Endothelial cell of umbilical vein (primary cell): ENCODE results near the gene KRTAP10-9. TPM values are rescaled to one million over a fixed set of nuclear protein-coding genes. Genes with fewer than 3 reads are reported as not detected.

Experiments
- BruUV-seq: library from RNA; stranded (reverse); fragments of 400-500 nt; replicated peaks from 2 replicates; lab custom pipeline; 2021; lab: Mats Ljungman, UMichigan
- CTCF ChIA-PET: fragments of 300-600, 350-600 bp; sonication (Branson Sonifier 250); formaldehyde crosslinking; loops from one replicate; lab custom pipeline; 2021; ENCODE audit warnings: antibody characterized with exemption, inconsistent platforms; lab: Charles Lee
- POLR2A ChIA-PET: fragments of 300-600, 350-600 bp; sonication (Branson Sonifier 250); formaldehyde crosslinking; loops from one replicate; lab custom pipeline; 2021; ENCODE audit warnings: antibody characterized with exemption, inconsistent platforms; lab: Charles Lee
- DNase-seq: peaks from one replicate; pipeline ENCODE4 v3.0.0-alpha.2; 2011; ENCODE audit warnings: low read depth, low spot score
- FAIRE-seq: peaks from 2 replicates; lab custom pipeline; 2011; peaks lifted over from hg19 to GRCh38; lab: Jason Lieb, UNC
- H2AFZ ChIP-seq: 2 replicates; pipeline ENCODE4 v1.6.0; 2012; ENCODE audit warnings: low read depth, low read length, control low read depth, inconsistent platforms
- H3K27ac ChIP-seq: 2 replicates; pipeline ENCODE4 v1.5.1; 2011; ENCODE audit warnings: low read depth, mild to moderate bottlenecking, control low read depth, low read length, moderate library complexity; ENCODE audit not compliant: insufficient read depth
- H3K27me3 ChIP-seq, 2 experiments: 2 replicates each; pipeline versions ENCODE4 v1.6.0 to v1.6.1; 2011; ENCODE audit warnings: low read length in 2 of 2, mixed read lengths in 1 of 2; ENCODE audit not compliant: control insufficient read depth in 2 of 2, insufficient read depth in 2 of 2
- H3K36me3 ChIP-seq, 2 experiments: 2 replicates in 1 of 2; 3 replicates in 1 of 2; pipeline ENCODE4 v1.5.1; 2011; ENCODE audit warnings: low read length in 2 of 2, mild to moderate bottlenecking in 1 of 2, moderate library complexity in 1 of 2; ENCODE audit not compliant: control insufficient read depth in 2 of 2, insufficient read depth in 2 of 2; ENCODE audit errors: extremely low read depth in 1 of 2
- H3K4me1 ChIP-seq: 3 replicates; pipeline ENCODE4 v1.5.1; 2011; ENCODE audit warnings: mild to moderate bottlenecking, low read length; ENCODE audit not compliant: control insufficient read depth, insufficient read depth; ENCODE audit errors: extremely low read depth
- H3K4me2 ChIP-seq: 2 replicates; pipeline ENCODE4 v1.6.1; 2011; ENCODE audit warnings: low read length, control low read depth, mixed read lengths; ENCODE audit not compliant: insufficient read depth
- H3K4me3 ChIP-seq, 3 experiments: fragments of 200-600 bp in 1 of 3; sonication (generic), shearing (Covaris generic) in 1 of 3; replicated peaks in 1 of 3; 2 replicates each; pipeline ENCODE4 v1.5.1; 2011 to 2016; ENCODE audit warnings: control low read depth in 3 of 3, low read length in 3 of 3, mild to moderate bottlenecking in 2 of 3, inconsistent platforms in 1 of 3, low read depth in 1 of 3, moderate library complexity in 1 of 3; ENCODE audit not compliant: insufficient read depth in 1 of 3
- H3K79me2 ChIP-seq: 2 replicates; pipeline ENCODE4 v1.6.0; 2012; ENCODE audit warnings: low read length, inconsistent platforms; ENCODE audit not compliant: control insufficient read depth, insufficient read depth
- H3K9ac ChIP-seq: replicated peaks from 2 replicates; pipeline ENCODE3; 2011; ENCODE audit warnings: low read length, control low read depth; ENCODE audit not compliant: insufficient read depth; ENCODE audit errors: extremely low read depth
- H3K9me1 ChIP-seq: replicated peaks from 3 replicates; pipeline ENCODE4 v1.6.0; 2011; ENCODE audit warnings: mild to moderate bottlenecking, low read length; ENCODE audit not compliant: control insufficient read depth, insufficient read depth; ENCODE audit errors: extremely low read depth
- H3K9me3 ChIP-seq: replicated peaks from 2 replicates; pipeline ENCODE4 v1.5.1; 2012; ENCODE audit warnings: low read length, inconsistent platforms; ENCODE audit not compliant: control insufficient read depth, insufficient read depth
- H4K20me1 ChIP-seq: replicated peaks from 2 replicates; pipeline ENCODE3; 2011; ENCODE audit warnings: mild to moderate bottlenecking, low read length; ENCODE audit not compliant: control insufficient read depth, insufficient read depth; ENCODE audit errors: extremely low read depth
- EZH2 ChIP-seq: IDR thresholded peaks from 2 replicates; pipeline ENCODE4 v1.6.1; 2012; ENCODE audit warnings: borderline replicate concordance, low read depth, mild to moderate bottlenecking, moderate library complexity, low read length, inconsistent platforms; ENCODE audit not compliant: severe bottlenecking
- FOS ChIP-seq: IDR thresholded peaks from 2 replicates; pipeline ENCODE4 v1.6.1; 2011; ENCODE audit warnings: mild to moderate bottlenecking, low read length, moderate library complexity, borderline replicate concordance; ENCODE audit not compliant: insufficient read depth
- GATA2 ChIP-seq: IDR thresholded peaks from 2 replicates; pipeline ENCODE4 v1.7.0; 2011; ENCODE audit warnings: low read depth, mild to moderate bottlenecking, moderate library complexity, mixed read lengths, low read length; ENCODE audit not compliant: insufficient read length, insufficient read depth
- JUN ChIP-seq: IDR thresholded peaks from 2 replicates; pipeline ENCODE4 v1.6.1; 2011; ENCODE audit warnings: borderline replicate concordance, low read depth; ENCODE audit not compliant: insufficient read length, insufficient read depth
- MYC ChIP-seq: IDR thresholded peaks from one replicate; pipeline ENCODE4 v1.6.1; 2011; ENCODE audit warnings: mild to moderate bottlenecking, low read depth, low read length
- POLR2A ChIP-seq: IDR thresholded peaks from 2 replicates; pipeline ENCODE4 v1.6.1; 2012; ENCODE audit warnings: low read depth, mild to moderate bottlenecking, control low read depth, low read length
- POLR2AphosphoS5 ChIP-seq: IDR thresholded peaks from 2 replicates; pipeline ENCODE4 v1.6.1; 2012; ENCODE audit warnings: low read depth, mild to moderate bottlenecking, control low read depth, low read length, moderate library complexity; ENCODE audit not compliant: insufficient read depth
- dilution Hi-C: fragments of 300-500 bp; cut with MboI; formaldehyde crosslinking; loops from one replicate; pipeline ENCODE4 v1.15.0; 2019; ENCODE audit warnings: low sequenced_read_pairs; ENCODE audit not compliant: extremely low pct_ligation_motif_present
- intact Hi-C: fragments of 100-400 bp; cut with micrococcal nuclease; formaldehyde crosslinking; loops from one replicate; pipeline ENCODE4 v1.10.0; 2022
- polyA plus RNA-seq, 4 experiments: library from polyadenylated mRNA; depleted of rRNA in 3 of 4; stranded (reverse) in 3 of 4; unstranded in 1 of 4; fragments of >200 nt; gene quantifications; 2 replicates each; pipeline versions ENCODE4 v1.2.1 to v1.2.3, GENCODE V29; 2011 to 2012; ENCODE audit warnings: missing spikeins in 1 of 4
- total RNA-seq: library from RNA; stranded (reverse); gene quantifications from 2 replicates; pipeline ENCODE4 v1.2.3, GENCODE V29; 2021
- TF ChIP-seq, protein P1 (sequence below): IDR thresholded peaks from 2 replicates; pipeline ENCODE4 v1.6.1; 2011; ENCODE audit not compliant: insufficient read depth, insufficient read length
- TF ChIP-seq, protein P2 (sequence below), 2 donors: IDR thresholded peaks; 1 replicate in 1 of 2; 2 replicates in 1 of 2; pipeline ENCODE4 v1.5.1; 2011; ENCODE audit warnings: low read length in 2 of 2, mild to moderate bottlenecking in 2 of 2, moderate library complexity in 2 of 2, control low read depth in 1 of 2, inconsistent platforms in 1 of 2, low read depth in 1 of 2; ENCODE audit not compliant: insufficient read depth in 1 of 2; ENCODE audit errors: extremely low read depth in 1 of 2

The KRTAP10-9 gene
- total and polyA plus RNA-seq, 2 donors (not counting 3 experiments of a cell fraction or from before 2014, with no cell fraction given): not detected

DNA sequence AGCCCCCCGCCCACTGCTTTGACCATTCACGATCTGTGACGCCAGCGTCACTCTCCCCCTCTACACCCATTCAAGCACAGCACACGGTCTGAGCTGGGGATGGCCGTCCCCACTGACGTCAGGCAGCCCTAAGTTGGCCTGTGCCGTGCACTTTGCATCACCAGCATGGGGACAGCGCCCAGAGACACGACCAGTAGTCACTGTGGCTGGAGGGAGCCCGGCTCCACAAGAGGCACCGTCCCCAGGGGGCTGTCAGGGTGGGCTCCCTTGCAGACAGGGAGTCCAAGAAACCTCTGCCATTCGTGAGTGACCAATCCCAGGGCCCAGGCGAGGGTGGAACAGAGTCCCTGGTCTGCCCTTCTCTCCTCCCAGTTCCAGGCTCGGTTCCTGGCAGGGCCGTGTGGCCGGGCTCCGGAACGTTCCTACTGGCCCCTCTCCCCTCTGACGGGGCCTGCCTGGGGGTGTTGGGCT is 12.7 kb upstream of the KRTAP10-9 start:
- dilution Hi-C loops: no loop called here
- H3K27me3 ChIP-seq: no peaks in the 10 kb centered on the region
- H3K4me3 ChIP-seq: no peak overlapping the region
- ChIA-PET POLR2A (no interaction called here), CTCF (no interaction called here)
- TF ChIP-seq, protein P1, sequence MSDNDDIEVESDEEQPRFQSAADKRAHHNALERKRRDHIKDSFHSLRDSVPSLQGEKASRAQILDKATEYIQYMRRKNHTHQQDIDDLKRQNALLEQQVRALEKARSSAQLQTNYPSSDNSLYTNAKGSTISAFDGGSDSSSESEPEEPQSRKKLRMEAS: no peak
- TF ChIP-seq POLR2AphosphoS5: no peak
- TF ChIP-seq POLR2A: no peak
- no peak for TF ChIP-seq FOS
- TF ChIP-seq, protein P2, sequence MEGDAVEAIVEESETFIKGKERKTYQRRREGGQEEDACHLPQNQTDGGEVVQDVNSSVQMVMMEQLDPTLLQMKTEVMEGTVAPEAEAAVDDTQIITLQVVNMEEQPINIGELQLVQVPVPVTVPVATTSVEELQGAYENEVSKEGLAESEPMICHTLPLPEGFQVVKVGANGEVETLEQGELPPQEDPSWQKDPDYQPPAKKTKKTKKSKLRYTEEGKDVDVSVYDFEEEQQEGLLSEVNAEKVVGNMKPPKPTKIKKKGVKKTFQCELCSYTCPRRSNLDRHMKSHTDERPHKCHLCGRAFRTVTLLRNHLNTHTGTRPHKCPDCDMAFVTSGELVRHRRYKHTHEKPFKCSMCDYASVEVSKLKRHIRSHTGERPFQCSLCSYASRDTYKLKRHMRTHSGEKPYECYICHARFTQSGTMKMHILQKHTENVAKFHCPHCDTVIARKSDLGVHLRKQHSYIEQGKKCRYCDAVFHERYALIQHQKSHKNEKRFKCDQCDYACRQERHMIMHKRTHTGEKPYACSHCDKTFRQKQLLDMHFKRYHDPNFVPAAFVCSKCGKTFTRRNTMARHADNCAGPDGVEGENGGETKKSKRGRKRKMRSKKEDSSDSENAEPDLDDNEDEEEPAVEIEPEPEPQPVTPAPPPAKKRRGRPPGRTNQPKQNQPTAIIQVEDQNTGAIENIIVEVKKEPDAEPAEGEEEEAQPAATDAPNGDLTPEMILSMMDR (IDR thresholded peaks at IDR 0.05; ENCODE audit: extremely low read depth in 1 of 2, insufficient read depth in 1 of 2, low read depth in 1 of 2, low read length in 2 of 2): no peak
- no peak for TF ChIP-seq MYC
- TF ChIP-seq EZH2: no peak
- no peak for TF ChIP-seq JUN
- TF ChIP-seq GATA2: no peak
- no peak for FAIRE-seq
- intact Hi-C loops: no loop called here
- BruUV-seq: no TSS peak
- H3K27ac ChIP-seq: no peak overlapping the region
- H3K4me1 ChIP-seq: no peaks in the 10 kb centered on the region
- no peak overlapping the region for H3K4me2 ChIP-seq
- DNase-seq: no peak
- no peaks in the 10 kb centered on the region for H4K20me1 ChIP-seq
- H3K9me1 ChIP-seq: no peaks in the 10 kb centered on the region
- peaks cover 5% of the 10 kb centered on the region for H3K9me3 ChIP-seq
- H2AFZ ChIP-seq: no peak overlapping the region
- no peaks in the 10 kb centered on the region for H3K79me2 ChIP-seq
- no peak overlapping the region for H3K9ac ChIP-seq
- no peaks in the 10 kb centered on the region for H3K36me3 ChIP-seq
